Neural cell (in vitro differentiated cells): ENCODE measurements around the gene PON3. TPM values are rescaled to one million over a fixed set of nuclear protein-coding genes. Genes with fewer than 3 reads are reported as not detected.

Experiments
- H2AFZ ChIP-seq: fragments of 200-600, 300-800 bp; sonication (generic), shearing (Covaris generic); 2 replicates; pipeline ENCODE4 v1.6.0; 2014; ENCODE audit warnings: low read depth, mild to moderate bottlenecking, antibody characterized with exemption, low read length, moderate library complexity
- H3F3A ChIP-seq: fragments of 200-600 bp; shearing (Covaris generic); 2 replicates; pipeline ENCODE4 v1.6.1; 2016; ENCODE audit warnings: mild to moderate bottlenecking, moderate library complexity, mixed read lengths, antibody characterized with exemption, low read length; ENCODE audit not compliant: insufficient read depth, poor library complexity, severe bottlenecking
- H3K27ac ChIP-seq: fragments of 200-600, 300-800 bp; sonication (generic), shearing (Covaris generic); 2 replicates; pipeline ENCODE4 v1.5.1; 2014; ENCODE audit warnings: mild to moderate bottlenecking, low read length, moderate library complexity
- H3K27me3 ChIP-seq: fragments of 300-800, 200-600 bp; sonication (generic), shearing (Covaris generic); 2 replicates; pipeline ENCODE4 v1.6.0; 2014; ENCODE audit warnings: mild to moderate bottlenecking, low read depth, low read length, moderate library complexity; ENCODE audit not compliant: insufficient read depth
- H3K36me3 ChIP-seq: fragments of 300-800, 200-600 bp; sonication (generic), shearing (Covaris generic); 2 replicates; pipeline ENCODE4 v1.5.1; 2014; ENCODE audit warnings: mild to moderate bottlenecking, antibody characterized with exemption, low read length, moderate library complexity; ENCODE audit not compliant: insufficient read depth
- H3K4me2 ChIP-seq: fragments of 300-800, 200-600 bp; sonication (generic), shearing (Covaris generic); 2 replicates; pipeline ENCODE4 v1.6.0; 2014; ENCODE audit warnings: mild to moderate bottlenecking, low read length
- H3K4me3 ChIP-seq: fragments of 300-800, 200-600 bp; sonication (generic), shearing (Covaris generic); 2 replicates; pipeline ENCODE4 v1.5.1; 2014; ENCODE audit warnings: mild to moderate bottlenecking, low read length, moderate library complexity
- H3K79me2 ChIP-seq: fragments of 200-600 bp; shearing (Covaris generic); replicated peaks from 2 replicates; pipeline ENCODE4 v1.6.0; 2014; ENCODE audit warnings: mild to moderate bottlenecking, low read length, moderate library complexity; ENCODE audit not compliant: insufficient read depth
- H3K9ac ChIP-seq: fragments of 300-800, 200-600 bp; sonication (generic), shearing (Covaris generic); 2 replicates; pipeline ENCODE4 v1.6.1; 2016; ENCODE audit warnings: mild to moderate bottlenecking, low read length, mixed read lengths
- H3K9me2 ChIP-seq: fragments of 200-600 bp; shearing (Covaris generic); 2 replicates; pipeline ENCODE4 v1.6.1; 2016; ENCODE audit warnings: mild to moderate bottlenecking, low read length, mixed read lengths; ENCODE audit not compliant: insufficient read depth
- H3K9me3 ChIP-seq: fragments of 200-600, 300-800 bp; sonication (generic), shearing (Covaris generic); 2 replicates; pipeline ENCODE4 v1.6.1; 2016; ENCODE audit warnings: mild to moderate bottlenecking, mixed run types, low read length, moderate library complexity, mixed read lengths
- H4K20me1 ChIP-seq: fragments of 200-600 bp; shearing (Covaris generic); 2 replicates; pipeline ENCODE4 v1.6.1; 2016; ENCODE audit warnings: mild to moderate bottlenecking, mixed run types; ENCODE audit not compliant: insufficient read depth
- EP300 ChIP-seq: fragments of 450-650 bp; conservative IDR thresholded peaks from 2 replicates; pipeline ENCODE4 v1.6.1; 2014; ENCODE audit warnings: antibody characterized with exemption, mild to moderate bottlenecking, moderate library complexity; ENCODE audit not compliant: poor library complexity, severe bottlenecking
- EZH2 ChIP-seq: fragments of 200-600, 300-800 bp; shearing (Covaris generic), sonication (generic); IDR thresholded peaks from 2 replicates; pipeline ENCODE4 v1.6.1; 2014; ENCODE audit warnings: antibody characterized with exemption, low read length, borderline replicate concordance, mild to moderate bottlenecking; ENCODE audit not compliant: insufficient read depth, poor library complexity, severe bottlenecking
- MXI1 ChIP-seq: fragments of 450-650 bp; conservative IDR thresholded peaks from 2 replicates; pipeline ENCODE4 v1.6.1; 2014; ENCODE audit warnings: antibody characterized with exemption, mild to moderate bottlenecking; ENCODE audit not compliant: poor library complexity, severe bottlenecking
- POLR2AphosphoS5 ChIP-seq: IDR thresholded peaks from 2 replicates; pipeline ENCODE4 v1.6.1; 2012
- RAD21 ChIP-seq: fragments of 450-650 bp; conservative IDR thresholded peaks from 2 replicates; pipeline ENCODE4 v1.6.1; 2014; ENCODE audit warnings: antibody characterized with exemption, mild to moderate bottlenecking, moderate library complexity
- SMC3 ChIP-seq: fragments of 450-650 bp; conservative IDR thresholded peaks from 2 replicates; pipeline ENCODE4 v1.6.1; 2014; ENCODE audit warnings: antibody characterized with exemption, mild to moderate bottlenecking, moderate library complexity; ENCODE audit not compliant: poor library complexity
- TAF1 ChIP-seq: IDR thresholded peaks from 2 replicates; pipeline ENCODE4 v1.6.1; 2012; ENCODE audit warnings: low read depth
- polyA plus RNA-seq: library from polyadenylated mRNA; depleted of rRNA; stranded (reverse); fragments of >200 nt; gene quantifications from 2 replicates; pipeline ENCODE4 v1.2.3, GENCODE V29; 2014
- TF ChIP-seq, protein P1 (sequence below): fragments of 450-650 bp; IDR thresholded peaks from 2 replicates; pipeline ENCODE4 v1.5.1; 2014; ENCODE audit warnings: antibody characterized with exemption, mild to moderate bottlenecking, moderate library complexity; ENCODE audit not compliant: poor library complexity, severe bottlenecking
- TF ChIP-seq, protein P2 (sequence below): IDR thresholded peaks from 2 replicates; pipeline ENCODE4 v1.6.1; 2012; ENCODE audit warnings: borderline replicate concordance

Gene PON3
- polyA plus RNA-seq, 1 donor from 2014 or later, result not detected

DNA sequence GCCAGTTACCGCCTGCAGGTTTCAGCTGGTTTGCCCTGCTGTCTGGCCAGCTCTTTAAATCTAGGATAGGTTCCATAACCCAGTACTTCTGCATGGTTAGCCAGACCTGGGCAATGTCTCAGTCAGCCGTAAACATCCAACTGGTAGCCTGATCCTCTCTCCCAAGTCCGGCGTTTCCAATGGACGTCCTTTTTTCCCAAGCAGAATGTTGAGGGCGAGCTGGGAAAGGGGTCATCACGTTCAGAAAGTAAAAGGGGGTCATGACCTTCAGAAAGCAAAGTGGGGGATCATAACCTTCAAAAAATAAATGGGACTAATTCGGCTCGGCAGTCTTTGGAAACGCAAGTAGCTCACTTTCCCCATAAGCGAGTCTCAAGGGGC, 430 bp downstream of the PON3 start:
- H3K27me3 ChIP-seq, result no peaks in the 10 kb centered on the region
- H3K4me3 ChIP-seq, result no peak overlapping the region
- H3K9me2 ChIP-seq, result no peaks in the 10 kb centered on the region
- H2AFZ ChIP-seq, result no peak overlapping the region
- TF ChIP-seq, protein P1, sequence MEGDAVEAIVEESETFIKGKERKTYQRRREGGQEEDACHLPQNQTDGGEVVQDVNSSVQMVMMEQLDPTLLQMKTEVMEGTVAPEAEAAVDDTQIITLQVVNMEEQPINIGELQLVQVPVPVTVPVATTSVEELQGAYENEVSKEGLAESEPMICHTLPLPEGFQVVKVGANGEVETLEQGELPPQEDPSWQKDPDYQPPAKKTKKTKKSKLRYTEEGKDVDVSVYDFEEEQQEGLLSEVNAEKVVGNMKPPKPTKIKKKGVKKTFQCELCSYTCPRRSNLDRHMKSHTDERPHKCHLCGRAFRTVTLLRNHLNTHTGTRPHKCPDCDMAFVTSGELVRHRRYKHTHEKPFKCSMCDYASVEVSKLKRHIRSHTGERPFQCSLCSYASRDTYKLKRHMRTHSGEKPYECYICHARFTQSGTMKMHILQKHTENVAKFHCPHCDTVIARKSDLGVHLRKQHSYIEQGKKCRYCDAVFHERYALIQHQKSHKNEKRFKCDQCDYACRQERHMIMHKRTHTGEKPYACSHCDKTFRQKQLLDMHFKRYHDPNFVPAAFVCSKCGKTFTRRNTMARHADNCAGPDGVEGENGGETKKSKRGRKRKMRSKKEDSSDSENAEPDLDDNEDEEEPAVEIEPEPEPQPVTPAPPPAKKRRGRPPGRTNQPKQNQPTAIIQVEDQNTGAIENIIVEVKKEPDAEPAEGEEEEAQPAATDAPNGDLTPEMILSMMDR, result no peak
- TF ChIP-seq EP300, result no peak
- TF ChIP-seq, protein P2, sequence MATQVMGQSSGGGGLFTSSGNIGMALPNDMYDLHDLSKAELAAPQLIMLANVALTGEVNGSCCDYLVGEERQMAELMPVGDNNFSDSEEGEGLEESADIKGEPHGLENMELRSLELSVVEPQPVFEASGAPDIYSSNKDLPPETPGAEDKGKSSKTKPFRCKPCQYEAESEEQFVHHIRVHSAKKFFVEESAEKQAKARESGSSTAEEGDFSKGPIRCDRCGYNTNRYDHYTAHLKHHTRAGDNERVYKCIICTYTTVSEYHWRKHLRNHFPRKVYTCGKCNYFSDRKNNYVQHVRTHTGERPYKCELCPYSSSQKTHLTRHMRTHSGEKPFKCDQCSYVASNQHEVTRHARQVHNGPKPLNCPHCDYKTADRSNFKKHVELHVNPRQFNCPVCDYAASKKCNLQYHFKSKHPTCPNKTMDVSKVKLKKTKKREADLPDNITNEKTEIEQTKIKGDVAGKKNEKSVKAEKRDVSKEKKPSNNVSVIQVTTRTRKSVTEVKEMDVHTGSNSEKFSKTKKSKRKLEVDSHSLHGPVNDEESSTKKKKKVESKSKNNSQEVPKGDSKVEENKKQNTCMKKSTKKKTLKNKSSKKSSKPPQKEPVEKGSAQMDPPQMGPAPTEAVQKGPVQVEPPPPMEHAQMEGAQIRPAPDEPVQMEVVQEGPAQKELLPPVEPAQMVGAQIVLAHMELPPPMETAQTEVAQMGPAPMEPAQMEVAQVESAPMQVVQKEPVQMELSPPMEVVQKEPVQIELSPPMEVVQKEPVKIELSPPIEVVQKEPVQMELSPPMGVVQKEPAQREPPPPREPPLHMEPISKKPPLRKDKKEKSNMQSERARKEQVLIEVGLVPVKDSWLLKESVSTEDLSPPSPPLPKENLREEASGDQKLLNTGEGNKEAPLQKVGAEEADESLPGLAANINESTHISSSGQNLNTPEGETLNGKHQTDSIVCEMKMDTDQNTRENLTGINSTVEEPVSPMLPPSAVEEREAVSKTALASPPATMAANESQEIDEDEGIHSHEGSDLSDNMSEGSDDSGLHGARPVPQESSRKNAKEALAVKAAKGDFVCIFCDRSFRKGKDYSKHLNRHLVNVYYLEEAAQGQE, result no peak
- TF ChIP-seq TAF1, result no peak
- no peak for TF ChIP-seq RAD21
- TF ChIP-seq EZH2, result no peak
- no peak for TF ChIP-seq POLR2AphosphoS5
- no peak for TF ChIP-seq MXI1
- no peak for TF ChIP-seq SMC3
- H3K79me2 ChIP-seq, result no peaks in the 10 kb centered on the region
- no peaks in the 10 kb centered on the region for H3K36me3 ChIP-seq
- no peak overlapping the region for H3K9ac ChIP-seq
- H4K20me1 ChIP-seq, result no peaks in the 10 kb centered on the region
- no peak overlapping the region for H3K27ac ChIP-seq
- H3F3A ChIP-seq, result no peaks in the 10 kb centered on the region
- H3K9me3 ChIP-seq, result no peaks in the 10 kb centered on the region
- no peak overlapping the region for H3K4me2 ChIP-seq

DNA sequence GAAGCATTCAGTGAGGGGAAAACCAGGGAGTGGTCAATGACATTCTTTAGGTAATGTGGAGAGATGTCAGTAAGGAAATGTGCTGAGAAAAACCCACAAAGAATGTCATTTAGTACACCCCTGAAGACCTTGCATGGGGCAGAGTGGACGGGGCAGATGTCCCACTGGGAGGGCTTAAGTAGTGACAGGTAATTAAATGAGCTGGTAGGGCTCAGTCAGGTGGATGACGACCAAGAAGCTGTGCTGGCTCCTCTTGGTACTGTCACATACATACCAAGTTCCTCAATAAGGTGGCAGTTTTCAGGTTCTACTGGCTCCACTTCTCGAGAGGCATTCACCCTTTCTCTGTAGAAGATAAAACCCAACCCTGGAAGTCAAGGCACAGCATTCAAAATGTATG, 1.8 kb downstream of the PON3 start:
- H3K36me3 ChIP-seq, result no peaks in the 10 kb centered on the region
- H3F3A ChIP-seq, result no peaks in the 10 kb centered on the region
- H3K79me2 ChIP-seq, result no peaks in the 10 kb centered on the region
- no peak overlapping the region for H3K9ac ChIP-seq
- H3K27me3 ChIP-seq, result no peaks in the 10 kb centered on the region
- TF ChIP-seq, protein P1, result no peak
- TF ChIP-seq TAF1, result no peak
- TF ChIP-seq, protein P2, result no peak
- no peak for TF ChIP-seq EP300
- no peak for TF ChIP-seq POLR2AphosphoS5
- no peak for TF ChIP-seq RAD21
- no peak overlapping the region for H3K4me3 ChIP-seq
- no peak overlapping the region for H3K27ac ChIP-seq
- no peaks in the 10 kb centered on the region for H3K9me2 ChIP-seq
- H3K9me3 ChIP-seq, result no peaks in the 10 kb centered on the region
- no peak overlapping the region for H3K4me2 ChIP-seq
- H2AFZ ChIP-seq, result no peak overlapping the region
- no peaks in the 10 kb centered on the region for H4K20me1 ChIP-seq
